HT1080 (cell line): ENCODE measurements around the gene INPPL1. TPM values are rescaled to one million over a fixed set of nuclear protein-coding genes. Genes with fewer than 3 reads are reported as not detected.
A peak's percentile ranks its signal among the peaks of the same experiment; 100 is the strongest.

ENCODE experiments used
- DNase-seq: peaks from one replicate; pipeline ENCODE4 v3.0.0-alpha.2; 2015; ENCODE audit warnings: low read depth
- total RNA-seq: library from RNA; depleted of rRNA; stranded (reverse); fragments of >200 nt; shearing (Covaris generic); gene quantifications from 2 replicates; pipeline ENCODE4 v1.2.3, GENCODE V29; 2014

The INPPL1 gene
- total RNA-seq, 1 experiment from 2014 or later, result 68.8 TPM

DNA sequence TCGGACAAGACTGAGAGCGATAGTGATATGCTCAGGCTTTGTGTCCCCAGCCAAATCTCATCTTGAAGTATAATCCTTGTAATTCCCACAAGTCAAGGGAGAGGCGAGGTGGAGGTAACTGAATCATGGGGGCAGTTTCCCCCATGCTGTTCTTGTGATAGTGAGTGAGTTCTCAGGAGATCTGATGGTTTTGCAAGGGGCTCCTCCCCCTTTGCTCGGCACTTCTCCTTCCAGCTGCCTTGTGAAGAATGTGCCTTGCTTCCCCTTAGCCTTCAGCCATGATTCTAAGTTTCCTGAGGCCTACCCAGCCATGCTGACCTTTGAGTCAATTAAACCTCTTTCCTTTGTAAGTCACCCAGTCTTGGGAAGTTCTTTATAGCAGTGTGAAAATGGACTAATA, 15.5 kb upstream of the INPPL1 start:
- no peak for DNase-seq

DNA sequence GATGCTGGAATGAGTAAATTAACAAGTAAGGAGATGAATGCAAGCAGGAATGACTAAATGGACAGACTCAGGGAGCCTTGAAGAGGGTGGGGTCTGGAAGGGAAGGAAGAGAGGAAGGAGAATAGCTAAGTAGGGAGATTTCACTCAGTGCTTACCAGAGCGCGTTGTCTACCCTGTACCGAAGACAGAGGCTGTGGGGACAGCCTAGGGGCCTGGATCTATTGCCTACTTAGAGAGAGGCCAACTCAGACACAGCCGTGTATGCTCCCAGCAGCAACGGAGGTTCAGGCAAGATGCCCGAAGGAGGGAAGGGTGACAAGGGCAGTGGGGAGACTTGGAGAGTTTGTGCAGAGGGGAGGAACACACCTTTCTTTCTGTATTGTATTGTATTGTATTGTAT, 7.9 kb upstream of the INPPL1 start, which contains the start of gene FOLR2:
Gene FOLR2 (plus strand): TSS at position 157 of the 400 bp plus-strand sequence. CDS start 1,791 bp downstream, outside the sequence.
- no peak for DNase-seq

DNA sequence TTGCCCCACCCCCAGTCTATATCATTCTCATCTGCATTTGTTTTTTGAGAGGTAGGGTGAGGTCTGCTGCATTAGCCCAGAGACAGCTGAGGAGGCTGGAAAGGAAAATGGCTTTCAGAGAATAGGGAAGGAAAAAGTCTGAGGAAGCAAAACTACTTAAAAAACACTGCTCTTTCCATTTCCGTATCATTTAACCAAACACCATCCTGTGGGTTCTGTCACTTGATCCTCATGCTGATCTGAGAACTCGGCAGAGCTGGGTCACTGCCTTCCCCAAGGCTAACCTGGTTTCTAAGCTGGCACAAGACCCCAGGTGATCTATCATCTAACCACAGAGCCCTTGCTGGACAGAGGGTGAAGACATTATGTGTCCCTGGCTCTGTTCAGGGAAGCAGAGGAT, 6.7 kb upstream of the INPPL1 start:
- no peak for DNase-seq

DNA sequence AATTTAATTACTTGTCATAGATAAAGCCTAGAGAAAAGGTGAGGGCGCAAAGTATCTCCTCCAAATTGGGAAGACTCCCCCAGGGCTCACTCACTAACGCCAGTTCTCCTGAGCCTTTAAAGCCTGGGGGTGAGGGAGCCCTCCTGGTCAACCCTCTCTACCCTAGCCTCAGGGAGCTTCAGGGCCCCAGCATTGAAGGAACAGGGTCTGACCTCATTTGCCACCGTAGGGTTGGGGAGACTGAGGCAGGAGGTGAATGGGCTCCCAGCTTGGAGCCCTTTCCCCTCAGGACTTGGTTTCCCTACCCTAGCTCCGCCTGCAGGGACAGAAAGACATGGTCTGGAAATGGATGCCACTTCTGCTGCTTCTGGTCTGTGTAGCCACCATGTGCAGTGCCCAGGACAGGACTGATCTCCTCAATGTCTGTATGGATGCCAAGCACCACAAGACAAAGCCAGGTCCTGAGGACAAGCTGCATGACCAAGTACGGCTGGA, 6.3 kb upstream of the INPPL1 start:
- no peak for DNase-seq

DNA sequence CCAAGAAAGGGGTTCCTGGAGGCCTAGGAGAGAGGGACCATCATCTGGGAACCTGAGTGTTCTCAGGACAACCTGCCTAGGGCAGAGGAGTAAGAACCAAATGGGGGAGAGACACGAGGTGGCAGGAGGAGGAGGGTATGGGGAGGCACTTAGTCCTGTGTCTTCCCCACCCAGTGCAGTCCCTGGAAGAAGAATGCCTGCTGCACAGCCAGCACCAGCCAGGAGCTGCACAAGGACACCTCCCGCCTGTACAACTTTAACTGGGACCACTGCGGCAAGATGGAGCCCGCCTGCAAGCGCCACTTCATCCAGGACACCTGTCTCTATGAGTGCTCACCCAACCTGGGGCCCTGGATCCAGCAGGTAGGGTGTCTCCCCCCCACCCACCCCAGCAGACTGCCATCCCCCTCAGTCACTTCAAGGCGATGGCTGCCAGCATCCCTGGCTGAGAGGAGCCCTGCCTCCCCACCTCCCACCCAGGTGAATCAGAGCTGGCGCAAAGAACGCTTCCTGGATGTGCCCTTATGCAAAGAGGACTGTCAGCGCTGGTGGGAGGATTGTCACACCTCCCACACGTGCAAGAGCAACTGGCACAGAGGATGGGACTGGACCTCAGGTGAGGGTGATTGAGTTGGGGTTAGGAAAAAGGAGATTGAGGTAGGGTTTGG, 3.7 kb upstream of the INPPL1 start:
- no peak for DNase-seq

DNA sequence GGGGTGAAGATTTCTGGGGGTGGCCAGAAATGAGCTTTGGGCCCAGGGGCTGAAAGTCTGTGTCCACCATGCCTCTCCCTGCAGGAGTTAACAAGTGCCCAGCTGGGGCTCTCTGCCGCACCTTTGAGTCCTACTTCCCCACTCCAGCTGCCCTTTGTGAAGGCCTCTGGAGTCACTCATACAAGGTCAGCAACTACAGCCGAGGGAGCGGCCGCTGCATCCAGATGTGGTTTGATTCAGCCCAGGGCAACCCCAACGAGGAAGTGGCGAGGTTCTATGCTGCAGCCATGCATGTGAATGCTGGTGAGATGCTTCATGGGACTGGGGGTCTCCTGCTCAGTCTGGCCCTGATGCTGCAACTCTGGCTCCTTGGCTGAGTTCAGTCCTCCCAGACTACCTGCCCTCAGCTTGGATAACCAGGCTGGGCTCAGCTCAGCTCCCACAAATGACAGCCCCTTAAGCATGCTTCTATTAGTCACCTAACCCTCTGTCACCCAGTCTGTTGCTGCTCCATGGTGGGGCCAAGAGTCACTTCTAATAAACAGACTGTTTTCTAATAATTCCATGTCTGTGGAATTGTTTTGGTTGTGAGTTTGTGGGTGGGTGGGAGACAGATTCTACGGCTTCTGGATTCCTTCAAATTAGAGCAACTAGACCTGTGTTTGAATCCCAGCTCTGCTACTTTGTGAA, 3.0 kb upstream of the INPPL1 start:
- no peak for DNase-seq

DNA sequence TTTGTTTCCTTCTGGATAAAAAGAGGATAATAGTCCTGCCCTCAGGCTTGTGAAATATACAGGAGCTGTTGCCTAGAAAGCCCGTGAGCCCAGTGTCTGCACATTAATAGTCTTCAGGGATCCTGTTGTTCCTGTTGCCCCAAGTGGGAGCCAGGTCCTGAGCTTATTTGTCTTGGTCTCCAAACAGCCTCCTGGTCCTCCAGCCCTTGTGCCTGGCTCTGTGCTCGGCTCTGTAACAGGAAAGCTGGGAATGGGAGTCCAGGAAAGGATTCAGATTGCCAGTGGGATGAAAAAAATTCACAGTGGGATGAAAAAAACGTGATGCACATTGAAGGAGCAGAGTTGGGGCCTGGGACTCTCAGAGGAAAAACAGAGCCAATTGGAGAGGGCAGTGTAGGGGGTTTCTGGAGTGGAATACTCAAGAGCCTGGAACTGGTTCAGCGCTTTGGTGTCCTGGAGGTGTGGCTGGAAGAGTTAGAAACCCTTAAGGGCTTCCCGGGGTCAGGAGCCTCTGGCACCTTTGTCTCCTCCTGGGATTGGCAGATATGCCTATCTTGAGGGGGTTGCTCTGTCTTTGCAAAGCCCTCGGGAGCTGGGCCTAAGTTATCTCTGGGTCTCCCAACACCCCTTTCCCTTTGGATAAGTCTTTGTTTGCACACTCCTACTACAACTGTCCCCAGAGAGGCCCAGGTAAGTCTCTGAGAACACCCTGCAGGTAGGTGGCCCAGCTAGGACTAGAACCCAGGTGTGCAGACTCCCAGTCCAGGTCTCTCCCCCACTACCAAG, 2.3 kb upstream of the INPPL1 start:
- DNase-seq, result no peak

DNA sequence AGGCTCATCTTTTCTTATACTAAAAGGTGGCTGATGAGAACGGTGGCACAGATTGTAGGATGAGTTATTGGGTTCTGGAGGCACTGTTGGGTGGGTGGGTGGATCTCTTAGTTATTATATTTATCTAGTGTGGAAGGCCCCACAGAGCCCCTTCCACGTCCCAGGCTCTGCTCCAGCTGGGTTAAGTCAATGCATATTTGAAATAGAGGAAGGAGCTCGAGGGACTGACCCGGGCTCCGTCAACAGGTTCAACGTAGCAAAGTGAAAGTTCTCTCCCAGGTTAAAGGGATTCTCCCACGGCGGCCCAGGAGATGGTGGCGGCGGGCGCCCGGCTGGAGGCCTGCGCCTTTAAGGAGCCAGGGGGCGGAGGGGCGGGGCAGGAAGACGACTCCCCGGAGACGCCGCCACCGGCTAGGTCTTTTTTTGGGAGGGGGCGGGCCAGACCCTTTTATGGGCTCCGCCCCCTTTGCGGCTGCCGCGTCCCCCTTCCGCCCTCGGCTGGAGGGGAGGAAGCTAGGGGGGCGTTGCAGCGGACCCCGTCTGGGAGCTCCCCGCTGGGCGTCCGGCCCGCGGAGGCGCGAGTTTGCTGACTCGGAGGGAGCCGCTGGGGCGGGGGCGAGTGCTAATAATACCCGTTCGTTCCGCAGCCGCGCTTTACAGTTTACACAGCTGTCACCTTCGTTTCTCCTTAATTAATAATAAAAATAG, 1.5 kb upstream of the INPPL1 start:
- peak; percentile 93 for DNase-seq

DNA sequence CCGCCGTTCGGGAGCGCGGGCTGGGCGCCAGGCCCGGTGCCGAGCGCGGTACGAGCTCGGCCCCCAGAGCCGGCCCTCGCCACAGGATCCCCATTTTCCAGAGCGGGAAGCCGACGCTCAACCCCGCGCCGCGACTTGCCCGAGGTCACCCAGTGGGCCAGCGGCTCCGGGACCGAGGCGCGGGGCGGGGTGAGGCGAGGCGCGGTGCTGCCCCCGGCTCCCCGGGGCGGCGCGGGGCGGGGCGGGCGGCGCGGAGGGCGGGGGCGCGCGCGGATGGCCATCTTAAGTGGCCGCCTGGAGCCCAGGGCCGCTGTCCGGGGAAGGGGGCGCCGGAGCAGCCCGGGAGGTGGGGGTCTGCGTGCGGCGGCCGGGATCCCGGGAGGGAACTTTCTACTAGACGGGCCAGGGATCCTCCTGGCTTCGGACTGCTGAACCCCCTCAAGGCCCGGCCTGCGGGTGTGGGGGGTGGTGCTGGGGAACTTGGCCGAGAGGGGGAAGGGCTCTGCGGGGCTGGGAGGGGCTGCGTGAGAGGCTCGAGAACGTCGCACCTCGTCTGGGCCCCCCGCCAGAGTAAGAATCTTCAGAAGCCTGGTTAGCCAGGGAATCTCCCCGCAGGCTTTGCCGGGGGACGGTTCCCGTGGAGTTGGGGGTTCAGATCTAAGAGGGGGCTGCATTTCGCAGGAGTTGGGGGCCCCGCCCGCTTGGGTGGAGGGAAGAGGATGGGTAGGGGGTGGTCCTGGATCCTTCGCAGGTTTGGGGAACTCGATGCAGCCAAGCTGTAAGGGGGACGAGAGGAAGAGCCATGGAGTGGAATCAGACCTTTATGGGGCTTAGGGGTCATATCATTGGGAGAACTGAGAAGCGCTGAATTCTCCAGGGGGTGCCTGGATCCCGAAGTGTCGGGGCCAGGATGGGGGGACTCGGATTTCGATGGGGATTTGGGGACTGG, 678 bp upstream of the INPPL1 start:
- DNase-seq, result peak; percentile 52

DNA sequence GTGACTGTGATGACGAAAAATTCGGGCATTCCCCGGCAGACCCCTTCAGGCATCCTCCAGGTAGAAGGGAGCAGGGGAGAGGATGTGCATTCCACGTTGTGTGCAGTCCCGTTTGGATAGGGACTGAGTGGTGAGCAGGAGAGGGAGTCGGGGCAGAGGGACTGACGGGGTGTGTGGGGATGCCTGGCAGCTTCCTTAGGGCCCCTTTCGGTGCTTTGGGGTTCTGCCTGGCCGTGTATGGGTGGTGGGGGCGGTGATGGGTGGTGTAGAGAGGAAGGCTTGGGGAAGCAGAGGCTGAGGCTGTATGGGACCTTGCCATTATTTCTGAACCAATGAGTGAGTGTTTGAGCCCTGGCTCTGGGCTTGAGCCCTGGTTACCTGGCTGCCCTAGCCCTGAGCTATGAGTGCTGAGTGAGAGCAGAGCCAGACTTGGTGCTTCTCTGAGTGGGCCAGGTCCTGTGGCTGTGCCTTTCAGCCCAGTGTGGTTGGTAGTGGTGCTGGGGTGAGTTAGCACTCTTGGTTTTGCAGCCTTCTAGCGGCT, 914 bp downstream of the INPPL1 start:
- DNase-seq, result no peak

DNA sequence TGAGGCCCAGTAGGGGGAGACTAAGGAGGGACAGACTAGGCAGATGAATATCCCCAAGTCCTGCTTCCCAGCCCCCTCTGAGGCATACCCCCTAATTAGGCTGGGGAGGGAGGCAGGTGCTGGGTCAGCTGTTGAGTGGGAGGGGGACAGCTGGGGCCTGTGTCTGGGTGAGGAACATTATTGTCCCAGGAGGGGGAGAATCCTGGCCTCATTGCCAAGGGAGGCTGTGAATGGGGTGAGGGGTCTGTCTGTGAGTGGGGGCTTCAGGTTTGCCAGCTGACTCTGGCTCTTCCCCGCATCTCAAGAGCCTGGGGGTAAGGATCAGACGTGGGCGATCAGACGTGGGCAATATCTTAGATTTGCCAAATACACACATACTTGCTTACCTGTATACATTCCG, 2.1 kb downstream of the INPPL1 start:
- no peak for DNase-seq

DNA sequence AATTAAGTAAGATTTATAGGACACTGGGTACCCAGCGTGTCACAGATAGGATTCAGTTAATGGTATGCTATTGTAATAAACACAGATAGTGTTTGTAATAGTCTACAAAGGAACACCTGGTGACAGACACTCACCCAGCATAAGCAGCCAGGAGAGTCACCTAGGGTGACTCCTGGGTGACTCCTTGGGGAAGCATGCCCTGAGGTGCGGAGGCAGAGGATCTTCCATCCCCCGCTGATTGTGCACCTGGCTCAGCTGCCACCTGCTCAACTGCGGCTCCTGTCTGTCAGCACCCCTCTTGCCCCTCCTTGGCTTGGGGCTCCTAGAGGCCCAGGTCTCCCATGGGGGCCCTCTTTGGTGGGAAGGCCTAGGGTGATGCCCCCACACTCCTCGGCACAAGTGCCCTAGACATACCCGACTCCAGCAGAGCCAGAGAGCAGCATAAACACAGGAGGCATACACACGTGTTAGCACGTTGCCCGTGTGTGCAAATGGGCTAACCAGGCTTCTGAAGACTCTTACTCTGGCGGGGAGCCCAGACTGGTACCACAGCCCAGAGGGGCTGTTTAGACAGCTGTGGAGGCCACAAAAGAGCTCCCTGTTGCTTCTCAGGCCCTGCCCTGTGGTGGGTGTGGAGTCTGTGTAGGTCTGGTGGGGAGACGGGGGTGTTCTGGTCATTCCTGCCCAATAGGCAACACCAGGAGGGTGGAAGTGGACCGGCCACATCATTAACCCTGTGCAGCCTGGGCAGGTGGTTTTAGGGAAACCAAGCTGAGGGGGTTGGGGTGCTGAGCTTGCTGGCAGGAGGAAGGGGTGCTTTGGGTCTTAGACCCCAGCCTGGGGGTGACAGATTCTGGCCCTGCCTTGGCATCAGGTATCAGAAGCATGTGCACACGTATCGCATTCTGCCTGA, 3.0 kb downstream of the INPPL1 start:
- no peak for DNase-seq

DNA sequence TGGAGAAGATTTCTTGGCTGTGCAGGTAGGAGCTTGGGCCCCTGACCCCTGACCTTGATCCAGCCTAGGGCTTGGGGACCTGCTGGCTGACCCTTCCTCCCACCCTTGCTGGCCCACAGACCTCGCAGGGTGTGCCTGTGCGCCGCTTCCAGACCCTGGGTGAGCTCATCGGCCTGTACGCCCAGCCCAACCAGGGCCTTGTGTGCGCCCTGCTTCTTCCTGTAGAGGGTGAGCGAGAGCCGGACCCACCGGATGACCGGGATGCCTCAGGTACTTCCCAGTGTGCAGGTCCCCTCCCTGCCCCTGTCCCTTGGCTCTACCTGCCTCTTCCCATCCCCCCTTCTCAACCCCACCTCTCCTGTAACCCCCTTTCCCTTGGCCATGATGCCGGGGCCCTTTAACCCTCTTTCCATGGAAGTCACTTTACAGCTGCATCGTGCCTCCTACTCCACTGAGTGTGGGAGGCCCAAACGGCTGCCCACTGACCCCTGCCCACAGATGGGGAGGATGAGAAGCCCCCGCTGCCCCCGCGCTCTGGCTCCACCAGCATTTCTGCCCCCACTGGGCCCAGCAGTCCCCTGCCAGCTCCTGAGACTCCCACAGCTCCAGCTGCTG, 3.8 kb downstream of the INPPL1 start:
- DNase-seq, result no peak

DNA sequence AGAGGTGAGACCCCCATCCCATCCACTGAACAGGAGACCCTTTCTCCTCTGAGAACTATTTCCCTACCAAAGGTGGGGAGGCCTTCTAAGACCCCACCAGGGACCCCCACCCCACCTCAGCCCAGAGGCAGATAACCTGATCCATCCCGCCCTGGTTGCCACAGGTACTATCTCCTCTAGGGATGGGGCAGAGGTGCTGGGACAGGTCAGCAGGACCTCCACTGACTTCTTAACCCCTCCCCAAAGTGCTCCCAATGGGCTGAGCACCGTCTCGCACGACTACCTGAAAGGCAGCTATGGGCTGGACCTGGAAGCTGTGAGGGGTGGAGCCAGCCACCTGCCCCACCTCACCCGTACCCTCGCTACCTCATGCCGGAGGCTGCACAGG, 4.3 kb downstream of the INPPL1 start:
- DNase-seq, result no peak

DNA sequence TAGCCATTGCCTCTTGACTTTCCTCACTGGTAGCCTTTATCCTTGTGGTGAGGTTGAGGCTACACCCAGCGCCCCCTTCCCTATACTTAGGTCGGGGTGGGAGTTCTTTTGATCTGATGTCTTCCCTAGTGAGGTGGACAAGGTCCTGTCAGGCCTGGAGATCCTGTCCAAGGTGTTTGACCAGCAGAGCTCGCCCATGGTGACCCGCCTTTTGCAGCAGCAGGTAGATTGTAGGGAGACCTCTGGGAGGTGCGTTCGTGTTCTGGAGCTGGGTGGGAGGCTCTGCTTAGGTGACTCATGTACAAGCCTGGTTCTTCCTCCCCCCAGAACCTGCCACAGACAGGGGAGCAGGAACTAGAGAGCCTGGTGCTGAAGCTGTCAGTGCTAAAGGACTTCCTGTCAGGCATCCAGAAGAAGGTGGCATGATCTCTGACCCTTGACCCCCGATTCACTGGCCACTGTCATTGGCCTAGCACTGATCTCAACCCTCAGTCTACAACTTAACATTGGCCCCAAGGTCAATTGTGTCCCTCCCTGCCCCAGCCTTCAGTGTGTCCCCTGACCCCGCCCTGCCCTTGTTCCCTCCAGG, 4.9 kb downstream of the INPPL1 start:
- DNase-seq, result no peak

DNA sequence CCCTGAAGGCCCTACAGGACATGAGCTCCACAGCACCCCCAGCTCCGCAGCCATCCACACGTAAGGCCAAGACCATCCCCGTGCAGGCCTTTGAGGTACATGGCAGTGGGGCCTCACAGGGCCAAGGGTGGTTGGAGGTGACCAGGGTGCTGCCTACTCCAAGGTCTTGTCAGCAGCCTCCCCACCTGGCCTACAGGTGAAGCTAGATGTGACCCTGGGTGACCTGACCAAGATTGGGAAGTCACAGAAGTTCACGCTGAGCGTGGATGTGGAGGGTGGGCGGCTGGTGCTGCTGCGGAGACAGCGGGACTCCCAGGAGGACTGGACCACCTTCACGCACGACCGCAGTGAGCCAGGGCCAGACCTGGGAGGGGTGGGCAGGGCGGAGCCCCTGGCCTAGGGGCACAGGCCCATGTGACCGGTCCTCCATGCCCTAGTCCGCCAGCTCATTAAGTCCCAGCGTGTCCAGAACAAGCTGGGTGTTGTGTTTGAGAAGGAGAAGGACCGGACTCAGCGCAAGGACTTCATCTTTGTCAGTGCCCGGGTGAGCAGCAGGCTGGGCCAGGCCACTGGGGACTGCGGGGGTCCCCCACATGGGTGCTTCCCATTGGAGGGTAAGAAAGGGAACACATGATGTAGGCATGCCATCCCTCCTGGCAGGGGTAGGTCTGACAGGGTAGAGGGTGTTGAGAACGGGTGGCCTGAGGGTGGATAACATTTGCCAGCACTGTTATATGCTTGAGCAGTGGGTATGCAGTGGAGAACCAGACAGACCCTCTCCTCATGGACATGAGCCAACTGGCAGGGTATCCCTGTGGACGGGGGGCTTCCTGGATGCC, 5.6 kb downstream of the INPPL1 start:
- no peak for DNase-seq

DNA sequence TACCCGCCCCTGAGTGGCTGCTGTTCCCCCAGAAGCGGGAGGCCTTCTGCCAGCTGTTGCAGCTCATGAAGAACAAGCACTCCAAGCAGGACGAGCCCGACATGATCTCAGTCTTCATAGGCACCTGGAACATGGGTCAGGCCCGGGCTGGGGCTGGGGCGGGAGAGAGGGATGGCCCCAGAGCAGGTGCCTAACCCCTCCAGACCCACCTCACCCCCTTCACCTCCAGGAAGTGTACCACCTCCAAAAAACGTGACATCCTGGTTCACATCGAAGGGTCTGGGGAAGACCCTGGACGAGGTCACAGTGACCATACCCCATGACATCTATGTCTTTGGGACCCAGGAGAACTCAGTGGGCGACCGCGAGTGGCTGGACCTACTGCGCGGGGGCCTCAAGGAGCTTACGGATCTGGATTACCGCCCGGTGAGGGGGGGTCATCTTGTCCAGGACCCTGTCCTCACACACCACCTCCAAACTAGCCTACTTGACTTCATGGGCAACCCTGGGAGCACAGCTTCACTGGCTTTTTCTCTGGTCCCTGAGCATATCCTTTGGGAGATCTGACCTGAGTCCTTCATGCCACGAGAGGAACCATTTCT, 6.3 kb downstream of the INPPL1 start:
- no peak for DNase-seq
